BLaER1 treated with 17β-estradiol and CSF1 and Interleukin-3, amounts not matched to agents 10 nM and 100 nM (cell line): ENCODE measurements around the gene MZF1.

Experiments used
- H3K27ac ChIP-seq, 11 experiments: shearing (Covaris generic); formaldehyde crosslinking; 2 replicates each; pipeline ENCODE4 v1.8.1; 2022
- H3K27me3 ChIP-seq, 11 experiments: shearing (Covaris generic); formaldehyde crosslinking; 2 replicates each; pipeline ENCODE4 v1.8.1; 2022
- H3K36me3 ChIP-seq, 11 experiments: shearing (Covaris generic); formaldehyde crosslinking; 2 replicates each; pipeline ENCODE4 v1.8.1; 2022
- H3K4me1 ChIP-seq, 10 experiments: shearing (Covaris generic); formaldehyde crosslinking; 2 replicates each; pipeline ENCODE4 v1.8.1; 2022
- H3K4me2 ChIP-seq, 11 experiments: shearing (Covaris generic); formaldehyde crosslinking; 2 replicates each; pipeline ENCODE4 v1.8.1; 2022
- H3K4me3 ChIP-seq, 10 experiments: shearing (Covaris generic); formaldehyde crosslinking; 2 replicates each; pipeline ENCODE4 v1.8.1; 2022
- H3K9ac ChIP-seq, 11 experiments: shearing (Covaris generic); formaldehyde crosslinking; 2 replicates each; pipeline ENCODE4 v1.8.1; 2022
- H3K9me3 ChIP-seq, 11 experiments: shearing (Covaris generic); formaldehyde crosslinking; replicated peaks in 1 of 11; 2 replicates each; pipeline ENCODE4 v1.8.1; 2022
- H4K20me1 ChIP-seq, 11 experiments: shearing (Covaris generic); formaldehyde crosslinking; 2 replicates each; pipeline ENCODE4 v1.8.1; 2022
- Cebpa-rat ChIP-seq, 11 experiments: shearing (Covaris generic); IDR thresholded peaks; 2 replicates each; pipeline ENCODE4 v1.8.1; 2022

Gene MZF1

GRCh38 chr19:58559275-58560006 is 13.7 kb downstream of the MZF1 start:
- peak overlapping the region; percentile 89 to 100 (median 98) for H3K4me2 ChIP-seq

GRCh38 chr19:58558623-58559274 is 14.4 kb downstream of the MZF1 start:
- Histone ChIP-seq H3K27me3 (peaks cover 0 to 21% (median 0%) of the 10 kb centered on the region in 11 experiments; a peak in 8 of 22 replicates), H3K9ac (peak overlapping the region; percentile 89 to 98 (median 96)), H3K4me2 (peak overlapping the region; percentile 89 to 100 (median 98)), H3K4me3 (peak overlapping the region; percentile 76 to 98 (median 94)), H3K36me3 (peaks cover 17 to 27% (median 21%) of the 10 kb centered on the region in 11 experiments), H3K4me1 (peaks cover 68 to 79% (median 77%) of the 10 kb centered on the region in 10 experiments), H4K20me1 (peaks cover 0 to 33% (median 17%) of the 10 kb centered on the region in 11 experiments; a peak in 12 of 22 replicates), H3K9me3 (no peaks in the 10 kb centered on the region), H3K27ac (peak overlapping the region; percentile 95 to 99 (median 98))
- no peak for TF ChIP-seq Cebpa-rat (IDR thresholded peaks at IDR 0.05)

More at GRCh38 chr19:58559275-58560006, 13.7 kb downstream of the MZF1 start:
- Histone ChIP-seq H3K27me3 (peaks cover 0 to 24% (median 0%) of the 10 kb centered on the region in 11 experiments; a peak in 8 of 22 replicates), H3K36me3 (peaks cover 17 to 22% (median 20%) of the 10 kb centered on the region in 11 experiments), H3K27ac (peak overlapping the region; percentile 95 to 99 (median 98)), H4K20me1 (peaks cover 0 to 26% (median 14%) of the 10 kb centered on the region in 11 experiments; a peak in 12 of 22 replicates), H3K4me3 (peak overlapping the region; percentile 76 to 98 (median 94)), H3K9me3 (no peaks in the 10 kb centered on the region), H3K9ac (peak overlapping the region; percentile 89 to 98 (median 96)), H3K4me1 (peaks cover 69 to 79% (median 77%) of the 10 kb centered on the region in 10 experiments)
- TF ChIP-seq Cebpa-rat (IDR thresholded peaks at IDR 0.05), result no peak

DNA sequence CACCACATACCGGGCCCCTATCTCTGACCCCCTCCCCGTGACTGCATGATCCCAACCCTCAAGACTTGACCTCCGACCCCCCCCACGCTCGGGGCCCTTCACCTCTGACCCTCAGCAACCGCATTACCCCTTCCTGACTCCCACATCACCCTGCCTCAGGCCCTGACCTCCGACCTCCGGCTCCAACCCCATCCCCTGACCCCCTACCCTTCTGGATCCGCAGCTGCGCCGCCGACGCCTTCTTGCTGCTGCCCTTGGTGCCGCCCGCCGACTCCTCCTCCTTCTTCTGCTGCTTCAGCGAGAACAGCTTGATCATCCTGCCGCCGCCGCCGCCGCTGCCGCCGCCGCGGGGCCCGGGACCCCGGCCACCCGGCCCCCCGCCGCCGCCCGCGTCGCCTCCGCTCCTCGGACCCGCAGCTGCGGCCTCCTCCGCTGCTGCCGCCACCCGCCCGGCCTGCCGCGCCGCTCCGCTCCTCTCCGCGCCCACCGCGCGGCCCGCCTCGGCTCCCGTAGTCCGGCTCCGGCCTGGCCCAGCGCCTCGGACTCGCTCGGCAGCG is 15.0 kb downstream of the MZF1 start, which contains the start of gene UBE2M:
Gene UBE2M, minus strand, starts transcription at position 546 of the 557 bp plus-strand sequence. Its CDS starts 230 bp downstream, at position 316.
- H3K4me1 ChIP-seq, result peaks cover 68 to 78% (median 77%) of the 10 kb centered on the region in 10 experiments
- H3K36me3 ChIP-seq, result peaks cover 19 to 33% (median 27%) of the 10 kb centered on the region in 11 experiments
- peak within 1 kb of the TSS; percentile 95 to 99 (median 98) for H3K27ac ChIP-seq

GRCh38 chr19:58557221-58558065 is 15.7 kb downstream of the MZF1 start:
- peak overlapping the region; percentile 76 to 98 (median 94) for H3K4me3 ChIP-seq
- H3K9me3 ChIP-seq, result no peaks in the 10 kb centered on the region
- H3K9ac ChIP-seq, result peak overlapping the region; percentile 89 to 98 (median 96)
- H3K4me1 ChIP-seq, result peaks cover 68 to 76% (median 72%) of the 10 kb centered on the region in 10 experiments
- TF ChIP-seq Cebpa-rat (IDR thresholded peaks at IDR 0.05), result no peak
- H4K20me1 ChIP-seq, result peaks cover 0 to 41% (median 22%) of the 10 kb centered on the region in 11 experiments; a peak in 19 of 22 replicates
- H3K27me3 ChIP-seq, result peaks cover 0 to 9% (median 0%) of the 10 kb centered on the region in 11 experiments; a peak in 7 of 22 replicates
- peak overlapping the region; percentile 95 to 99 (median 98) for H3K27ac ChIP-seq
- H3K36me3 ChIP-seq, result peaks cover 26 to 40% (median 34%) of the 10 kb centered on the region in 11 experiments
- peak overlapping the region; percentile 89 to 100 (median 98) for H3K4me2 ChIP-seq

More for the DNA sequence above, 15.0 kb downstream of the MZF1 start, which contains the start of gene UBE2M:
- Histone ChIP-seq H3K9ac (peak within 1 kb of the TSS; percentile 89 to 98 (median 96)), H3K4me2 (peak within 1 kb of the TSS; percentile 89 to 100 (median 98)), H3K27me3 (peaks cover 0 to 16% (median 0%) of the 10 kb centered on the region in 11 experiments; a peak in 8 of 22 replicates), H3K4me3 (peak within 1 kb of the TSS; percentile 76 to 98 (median 94)), H4K20me1 (peaks cover 0 to 37% (median 17%) of the 10 kb centered on the region in 11 experiments; a peak in 12 of 22 replicates), H3K9me3 (no peaks in the 10 kb centered on the region)
- TF ChIP-seq Cebpa-rat (IDR thresholded peaks at IDR 0.05), result no peak

DNA sequence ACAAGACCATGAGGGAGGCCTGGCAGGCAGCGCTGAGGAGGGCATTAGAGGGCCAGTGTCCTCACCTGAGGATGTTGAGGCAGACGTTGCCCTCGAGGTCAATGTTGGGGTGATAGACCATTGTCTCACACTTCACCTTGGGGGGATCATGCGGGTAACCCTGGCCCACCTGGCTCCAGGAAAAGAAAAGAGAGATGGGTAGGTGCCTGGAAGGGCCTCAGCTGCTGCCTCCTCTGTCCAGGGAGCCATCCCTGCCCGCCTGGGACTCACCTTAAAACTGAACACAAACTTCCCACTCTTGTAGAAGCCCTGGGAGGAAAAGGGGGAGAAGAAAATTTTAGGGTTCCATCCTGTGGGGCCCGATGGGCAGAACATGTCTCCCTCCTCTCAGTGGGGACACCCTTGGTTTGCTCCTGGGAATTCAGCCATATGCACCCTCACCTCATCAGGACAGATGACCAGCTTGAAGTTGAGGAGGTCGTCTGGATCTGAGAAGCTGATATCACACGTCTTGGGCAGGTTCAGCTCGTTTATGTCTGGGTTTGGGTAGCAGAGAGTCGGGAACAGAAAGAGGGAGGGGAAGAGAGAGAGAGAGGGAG is 16.4 kb downstream of the MZF1 start:
- Histone ChIP-seq H3K4me2 (peak overlapping the region; percentile 89 to 100 (median 98)), H3K4me1 (peaks cover 61 to 75% (median 65%) of the 10 kb centered on the region in 10 experiments)

GRCh38 chr19:58555920-58556621 is 17.1 kb downstream of the MZF1 start:
- Histone ChIP-seq H3K27ac (peak overlapping the region; percentile 95 to 99 (median 98); a peak in 21 of 22 replicates), H3K36me3 (peaks cover 39 to 54% (median 48%) of the 10 kb centered on the region in 11 experiments), H4K20me1 (peaks cover 5 to 55% (median 36%) of the 10 kb centered on the region in 11 experiments; a peak in 20 of 22 replicates), H3K9me3 (no peaks in the 10 kb centered on the region), H3K4me3 (peak overlapping the region; percentile 76 to 98 (median 94); a peak in 19 of 20 replicates), H3K4me1 (peaks cover 55 to 75% (median 59%) of the 10 kb centered on the region in 10 experiments), H3K4me2 (peak overlapping the region; percentile 89 to 100 (median 98)), H3K27me3 (no peaks in the 10 kb centered on the region), H3K9ac (peak overlapping the region; percentile 89 to 98 (median 96))
- TF ChIP-seq Cebpa-rat (IDR thresholded peaks at IDR 0.05), result no peak

More for the DNA sequence above, 16.4 kb downstream of the MZF1 start:
- Histone ChIP-seq H3K4me3 (peak overlapping the region; percentile 76 to 98 (median 94)), H3K27ac (peak overlapping the region; percentile 95 to 99 (median 98); a peak in 21 of 22 replicates), H3K36me3 (peaks cover 33 to 47% (median 41%) of the 10 kb centered on the region in 11 experiments), H3K9me3 (no peaks in the 10 kb centered on the region), H3K27me3 (peaks cover 0 to 2% (median 0%) of the 10 kb centered on the region in 11 experiments; a peak in 1 of 22 replicates), H4K20me1 (peaks cover 0 to 49% (median 30%) of the 10 kb centered on the region in 11 experiments; a peak in 20 of 22 replicates), H3K9ac (peak overlapping the region; percentile 89 to 98 (median 96))
- TF ChIP-seq Cebpa-rat (IDR thresholded peaks at IDR 0.05), result no peak
